Cardiac fibroblast (primary cell): Measurements from ENCODE around the gene DCST1.

ENCODE experiments used
- DNase-seq, 2 donors: peaks; one replicate each; pipeline versions ENCODE4 v3.0.0 to v3.0.0-alpha.2; 2010; ENCODE audit warnings: low read depth in 2 of 2
- H3K4me3 ChIP-seq, 2 donors: replicated peaks in 1 of 2; 1 replicate in 1 of 2; 2 replicates in 1 of 2; pipeline ENCODE4 v1.5.1; 2011; ENCODE audit warnings: low read depth in 2 of 2, low read length in 2 of 2, mild to moderate bottlenecking in 2 of 2, moderate library complexity in 1 of 2
- CTCF ChIP-seq: IDR thresholded peaks from one replicate; pipeline ENCODE4 v1.5.1; 2011; ENCODE audit warnings: low read depth, mild to moderate bottlenecking, low read length, inconsistent platforms

DCST1 gene

GRCh38 chr1:155061381-155062150, 27.9 kb downstream of the DCST1 start:
- TF ChIP-seq CTCF: peak; percentile 99
- no peak overlapping the region for H3K4me3 ChIP-seq
- DNase-seq: peak; percentile 88 to 91

- H3K4me3 ChIP-seq: no peak overlapping the region
- peak; percentile 2 for TF ChIP-seq CTCF
- DNase-seq: no peak
Observed at GRCh38 chr1:155062151-155062686, 28.6 kb downstream of the DCST1 start.

- TF ChIP-seq CTCF: peak; percentile 86
- peak; percentile 49 to 50 for DNase-seq
Observed at GRCh38 chr1:155062702-155063411, 29.2 kb downstream of the DCST1 start.

GRCh38 chr1:155063550-155064110, 30.0 kb downstream of the DCST1 start, which contains the start of gene EFNA4:
Gene EFNA4, plus strand, starts transcription at chr1:155063740. Its CDS starts 84 bp downstream, at chr1:155063824.
- H3K4me3 ChIP-seq: peak within 1 kb of the TSS; percentile 89 to 96
- DNase-seq: peak; percentile 80 to 82
- no peak for TF ChIP-seq CTCF

More at GRCh38 chr1:155062702-155063411, 29.2 kb downstream of the DCST1 start:
- peak overlapping the region; percentile 89 to 96 for H3K4me3 ChIP-seq

- H3K4me3 ChIP-seq: peak overlapping the region; percentile 89 to 96
- peak in 1 of 2 donors; percentile 25 for DNase-seq
- TF ChIP-seq CTCF: no peak
Observed at GRCh38 chr1:155064111-155064831, 30.6 kb downstream of the DCST1 start.

- DNase-seq: no peak
- no peak for TF ChIP-seq CTCF
- H3K4me3 ChIP-seq: no peak overlapping the region
Observed at GRCh38 chr1:155064832-155065429, 31.3 kb downstream of the DCST1 start.
